Stimulated activated CD4-positive, alpha-beta T cell treated with anti-CD3 and anti-CD28 coated beads, Interleukin-2, amount 100 ng/mL, for 4 hours (primary cell): Measurements from ENCODE around the gene PSD4.

Experiments
- DNase-seq: peaks from one replicate; pipeline ENCODE4 v3.0.0-alpha.2; 2020; ENCODE audit warnings: low read depth

Gene PSD4

DNA sequence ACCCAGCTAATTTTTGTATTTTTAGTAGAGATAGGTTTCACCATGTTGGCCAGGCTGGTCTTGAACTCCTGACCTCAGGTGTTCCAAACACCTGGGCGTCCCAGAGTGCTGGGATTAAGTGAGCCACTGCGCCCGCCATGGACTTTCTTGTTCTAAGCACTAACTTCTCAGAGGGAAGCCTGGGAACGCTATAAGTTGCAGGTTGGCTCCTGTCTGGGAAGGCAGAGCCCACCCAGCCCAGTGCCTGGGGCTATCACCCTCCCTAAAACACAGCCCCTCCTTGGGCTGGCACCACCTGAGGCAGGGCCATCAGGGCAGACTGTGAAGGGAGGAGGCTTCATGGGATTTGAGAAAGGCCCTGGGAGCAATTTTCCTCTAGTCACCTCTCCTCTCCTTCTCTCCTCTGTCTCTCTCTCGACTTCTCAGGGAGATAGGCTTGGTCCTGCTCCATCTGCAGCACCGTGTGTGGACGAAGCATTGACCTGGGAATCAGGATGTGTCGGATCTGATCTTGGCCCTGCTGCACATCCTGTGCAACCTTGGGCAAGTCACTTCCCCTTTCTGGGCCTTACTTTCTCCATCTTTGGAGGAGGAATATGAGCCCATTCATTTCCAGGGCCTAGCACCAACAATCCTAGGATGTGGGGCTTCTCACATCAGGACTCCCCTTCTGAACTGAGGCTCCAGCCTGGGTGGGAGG, 10.9 kb downstream of the PSD4 start:
- no peak for DNase-seq

- DNase-seq, result no peak
Measured at GRCh38 chr2:113185664-113186432, 12.1 kb downstream of the PSD4 start.

- no peak for DNase-seq
Measured at GRCh38 chr2:113186433-113186796, 12.6 kb downstream of the PSD4 start.

GRCh38 chr2:113187771-113188170, 14.0 kb downstream of the PSD4 start:
- no peak for DNase-seq

GRCh38 chr2:113190871-113191270, 17.1 kb downstream of the PSD4 start:
- DNase-seq, result no peak

DNA sequence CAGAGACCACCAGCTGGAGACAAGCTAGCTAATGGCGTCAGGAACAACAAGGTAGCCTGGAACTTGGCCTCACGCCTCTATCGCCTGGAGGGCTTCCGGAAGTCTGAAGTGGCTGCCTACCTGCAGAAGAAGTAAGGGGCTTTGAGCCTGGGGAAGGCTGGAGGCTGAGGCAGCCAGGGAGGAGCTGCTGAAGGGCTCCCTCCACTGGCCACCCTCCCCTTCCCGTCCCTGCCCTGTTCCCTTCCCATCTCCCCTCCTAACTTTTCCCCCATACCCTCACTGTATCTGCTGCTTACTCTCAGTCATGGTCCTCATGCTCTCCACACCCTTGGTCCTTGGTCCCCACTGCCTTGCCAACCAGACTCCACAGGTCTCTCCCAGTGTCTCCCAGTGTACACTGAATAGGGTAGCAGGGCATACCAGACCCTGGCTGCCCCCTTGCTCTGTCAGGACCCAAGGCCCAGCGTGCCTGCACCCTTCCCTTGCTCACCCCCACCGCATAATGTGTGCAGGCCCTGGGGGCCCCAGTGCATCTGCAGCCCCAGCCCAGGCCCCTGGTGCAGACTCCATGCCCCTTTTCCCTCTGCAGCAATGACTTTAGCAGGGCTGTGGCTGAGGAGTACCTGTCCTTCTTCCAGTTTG, 18.8 kb downstream of the PSD4 start:
- no peak for DNase-seq

- DNase-seq, result no peak
Measured at GRCh38 chr2:113195923-113196501, 22.2 kb downstream of the PSD4 start.

DNA sequence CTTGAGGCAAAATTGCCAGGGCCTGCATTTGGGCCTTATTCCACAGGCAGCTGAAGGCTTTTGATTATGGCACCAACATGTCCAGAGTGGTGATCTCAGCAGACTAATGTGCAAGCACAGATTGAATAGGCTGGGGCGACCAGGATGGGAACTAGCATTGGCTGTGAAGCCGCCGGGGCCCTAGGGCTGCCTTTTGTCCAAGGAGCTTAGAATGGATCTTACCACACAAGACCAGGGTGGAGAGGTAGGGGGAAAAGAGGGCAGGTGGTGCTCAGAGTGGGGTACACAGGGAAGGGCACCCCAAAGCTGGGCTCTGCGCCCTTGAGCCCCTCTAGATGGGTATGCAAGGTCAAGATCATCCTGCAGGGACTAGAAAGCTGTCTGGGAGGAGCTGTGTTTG, 23.1 kb downstream of the PSD4 start:
- no peak for DNase-seq

DNA sequence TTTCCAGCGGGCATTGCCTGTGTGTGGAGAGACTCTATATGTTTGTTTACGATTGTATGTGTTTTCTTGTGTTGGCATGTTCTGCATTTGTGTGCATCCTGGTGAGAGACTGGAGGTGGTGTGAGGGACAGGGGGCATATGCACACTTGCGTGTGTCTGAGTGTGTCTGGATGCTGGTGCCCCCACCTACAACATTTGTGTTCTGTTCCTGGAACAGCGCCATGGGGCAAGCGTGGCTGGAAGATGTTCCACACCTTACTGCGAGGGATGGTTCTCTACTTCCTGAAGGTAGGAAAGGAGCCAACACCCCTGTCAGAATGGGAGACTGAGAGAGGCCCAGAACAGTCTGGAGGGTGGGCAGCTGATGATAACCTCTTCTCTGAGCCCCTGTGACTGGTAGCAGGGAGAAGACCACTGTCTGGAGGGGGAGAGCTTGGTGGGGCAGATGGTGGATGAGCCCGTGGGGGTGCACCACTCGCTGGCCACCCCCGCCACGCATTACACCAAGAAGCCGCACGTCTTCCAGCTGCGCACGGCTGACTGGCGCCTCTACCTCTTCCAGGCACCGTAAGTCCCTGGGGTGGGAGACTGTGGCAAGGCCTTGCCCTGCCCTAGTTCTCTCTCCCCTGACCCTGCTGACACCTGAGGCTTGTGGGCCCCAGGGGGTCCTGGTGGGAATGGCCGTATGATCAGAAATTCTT, 23.7 kb downstream of the PSD4 start:
- DNase-seq, result no peak

GRCh38 chr2:113198048-113198789, 24.4 kb downstream of the PSD4 start:
- DNase-seq, result no peak

DNA sequence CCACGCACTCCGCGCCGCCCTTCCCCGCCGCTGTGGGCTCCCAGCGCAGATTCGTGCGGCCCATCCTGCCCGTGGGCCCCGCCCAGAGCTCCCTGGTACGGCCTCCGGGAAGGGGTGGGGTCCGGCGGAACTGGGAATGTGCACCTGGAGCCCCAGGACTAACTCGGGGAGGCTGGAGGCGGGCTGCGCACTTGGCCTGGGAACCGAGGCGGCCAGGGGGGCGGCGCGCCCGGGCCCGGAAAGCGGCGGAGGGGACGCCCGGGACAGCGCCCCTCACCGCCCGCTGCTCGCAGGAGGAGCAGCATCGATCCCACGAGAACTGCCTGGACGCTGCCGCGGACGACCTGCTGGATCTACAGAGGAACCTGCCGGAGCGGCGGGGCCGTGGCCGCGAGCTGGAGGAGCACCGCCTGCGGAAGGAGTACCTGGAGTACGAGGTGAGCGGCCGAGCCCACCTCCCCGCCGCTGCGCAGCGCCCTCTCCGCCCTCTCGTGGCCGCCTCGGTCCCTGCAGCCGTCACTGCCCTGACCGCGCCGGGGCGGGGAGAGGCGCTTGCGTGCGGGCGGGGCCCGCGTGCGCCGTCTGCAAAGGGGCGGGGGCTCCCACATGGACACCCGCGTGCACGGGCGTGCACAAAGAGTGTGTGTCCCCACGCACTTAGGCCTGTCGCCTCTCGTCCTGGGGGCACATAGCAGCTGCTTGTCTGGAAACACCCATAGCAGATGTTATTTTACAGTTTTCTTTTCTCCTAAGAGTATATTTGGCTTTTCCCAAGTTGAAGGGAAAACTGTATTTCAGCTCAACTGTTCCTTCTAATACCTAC, 25.2 kb downstream of the PSD4 start:
- DNase-seq, result peak; percentile 76

DNA sequence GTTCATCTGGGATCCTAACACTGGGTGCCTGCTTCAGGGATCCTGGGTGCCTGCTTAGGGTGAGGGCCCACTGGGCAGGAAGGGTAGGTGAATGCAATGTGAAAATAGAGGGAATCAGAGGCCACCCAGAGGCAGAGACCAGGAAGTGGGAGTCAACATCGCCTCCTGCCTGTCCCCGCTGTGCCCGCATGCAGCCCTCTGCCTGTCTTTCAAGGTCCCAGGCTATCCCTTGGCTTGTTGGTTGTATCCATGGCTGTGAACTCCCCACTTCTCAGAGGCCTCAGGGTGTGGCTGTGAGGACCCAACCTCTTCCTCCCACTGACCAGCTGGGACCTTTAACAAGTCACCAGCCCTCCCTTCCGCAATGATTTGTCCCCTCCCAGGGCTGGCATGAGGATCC, 26.5 kb downstream of the PSD4 start:
- no peak for DNase-seq

- no peak for DNase-seq
Measured at GRCh38 chr2:113200736-113201490, 27.1 kb downstream of the PSD4 start.

- DNase-seq, result no peak
Measured at GRCh38 chr2:113201496-113202304, 27.9 kb downstream of the PSD4 start.

DNA sequence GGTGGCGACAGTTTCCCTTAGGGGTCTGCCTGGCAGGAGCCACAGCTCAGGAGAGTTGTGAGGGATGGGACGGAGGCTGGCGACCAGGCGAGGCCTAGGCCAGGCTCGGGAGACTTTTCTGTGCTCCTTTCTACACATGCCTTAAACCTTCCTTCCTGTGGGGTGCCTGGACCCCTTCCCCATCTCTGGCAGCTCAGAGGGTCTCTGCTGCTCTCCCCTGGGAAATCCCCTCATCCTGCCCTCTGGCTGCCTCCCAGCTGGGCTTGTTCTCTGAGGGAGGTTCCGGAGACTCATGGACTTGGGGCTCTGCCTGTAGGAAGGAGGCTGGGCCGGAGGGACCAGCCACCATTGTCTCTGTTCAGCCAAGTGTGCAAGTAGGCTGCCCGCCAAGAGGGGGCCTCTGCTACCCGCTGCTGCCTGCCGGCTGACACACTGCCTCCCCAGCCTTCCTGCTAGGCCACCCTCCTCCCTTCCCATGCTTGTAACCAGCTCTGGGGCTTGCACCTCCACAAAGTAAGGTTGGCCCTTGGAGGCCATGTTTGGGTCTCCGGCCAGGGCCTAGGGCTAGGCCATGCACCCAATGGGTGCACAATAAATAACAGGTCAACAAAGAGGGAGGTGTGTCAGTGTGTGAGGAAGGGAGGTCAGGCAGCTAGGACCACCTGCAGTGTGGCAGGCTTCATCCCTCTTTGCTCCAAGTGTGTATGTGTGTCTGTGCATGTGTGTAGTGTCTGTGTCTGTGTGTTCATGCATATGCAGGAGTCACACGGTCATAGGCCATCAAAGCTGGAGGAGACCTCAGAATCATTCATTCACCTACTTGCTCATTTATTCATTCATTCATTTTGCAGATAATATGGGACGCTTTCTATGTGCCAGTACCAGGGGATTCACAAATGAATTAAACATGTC, 28.8 kb downstream of the PSD4 start:
- DNase-seq, result no peak

DNA sequence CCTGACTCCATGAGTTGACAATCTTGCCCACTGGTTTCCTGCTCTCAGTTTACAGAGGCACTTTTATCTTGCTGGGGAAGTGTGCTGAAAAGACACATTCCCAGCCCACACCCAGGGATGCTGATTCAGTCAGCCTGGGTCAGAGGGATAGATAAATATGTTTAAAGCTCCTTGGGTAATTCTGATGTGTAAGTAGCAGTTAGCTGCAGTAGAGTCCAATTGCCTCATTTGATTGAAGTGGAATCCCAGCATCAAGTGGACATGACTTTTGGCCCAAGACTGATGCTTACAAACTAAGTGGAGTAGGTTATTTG, 29.4 kb downstream of the PSD4 start:
- DNase-seq, result no peak

GRCh38 chr2:113203901-113204519, 30.2 kb downstream of the PSD4 start:
- DNase-seq, result peak; percentile 67

GRCh38 chr2:113206251-113206650, 32.5 kb downstream of the PSD4 start:
- DNase-seq, result no peak
